Pancreas (tissue), 10 donors: Measurements from ENCODE around the gene SPDYE6. TPM values are rescaled to one million over a fixed set of nuclear protein-coding genes. Genes with fewer than 3 reads are reported as not detected.
A peak's percentile ranks its signal among the peaks of the same experiment; 100 is the strongest.
"Not testable (repeated sequence)": the region's sequence is repeated elsewhere in the genome, so short reads cannot be mapped to it uniquely, and the experiment has no call there.

Experiments
- ATAC-seq, 4 donors: fragments of 200-7000 bp; cut with Tn5 transposase; one replicate each; pipeline versions ENCODE4 v1.8.0 to v1.9.1; 2020; ENCODE audit warnings: mild to moderate bottlenecking in 4 of 4, moderate library complexity in 4 of 4
- DNase-seq, 6 donors: peaks; one replicate each; pipeline ENCODE4 v3.0.0-alpha.2; 2020
- FAIRE-seq: peaks from 2 replicates; lab custom pipeline; 2012; peaks lifted over from hg19 to GRCh38; lab: Jason Lieb, UNC
- H3K27ac ChIP-seq, 4 donors: fragments of 200-600 bp; sonication (generic); 1 replicate in 3 of 4; 2 replicates in 1 of 4; pipeline versions ENCODE4 v1.5.0 to v1.8.0; 2020
- H3K27me3 ChIP-seq, 4 donors: fragments of 200-600 bp; one replicate each; pipeline ENCODE4 v1.8.0; 2021
- H3K36me3 ChIP-seq, 3 donors: fragments of 200-600 bp; sonication (generic) in 1 of 3; one replicate each; pipeline versions ENCODE4 v1.5.0 to v1.8.0; 2020 to 2021
- H3K4me1 ChIP-seq, 3 donors: fragments of 200-600 bp; one replicate each; pipeline ENCODE4 v1.8.0; 2021
- H3K4me3 ChIP-seq, 4 donors: fragments of 200-600 bp; sonication (generic) in 2 of 4; one replicate each; pipeline versions ENCODE4 v1.5.0 to v1.8.0; 2020 to 2021
- H3K9me3 ChIP-seq, 4 donors: fragments of 200-600 bp; one replicate each; pipeline ENCODE4 v1.8.0; 2021
- WGBS, 2 donors: extraction: QIAGEN DNeasy Blood & Tissue Kit; methylation state at CpG; one replicate each; pipeline ENCODE4 v1.1.7; 2013; 5-methylcytosine and 5-hydroxymethylcytosine counted together
- intact Hi-C, 3 donors: fragments of 100-400 bp; cut with DNase I; formaldehyde crosslinking; loops; one replicate each; pipeline versions ENCODE4 v1.11.1 to v1.14.2; 2022
- polyA plus RNA-seq, 2 donors: library from polyadenylated mRNA; stranded (reverse); fragments of 200-250 nt; gene quantifications; one replicate each; pipeline ENCODE4 v1.2.3, GENCODE V29; 2013
- total RNA-seq, 6 donors: library from RNA; stranded (reverse); fragmentation: NEBNext Ultra II Directional in 4 of 6; extraction: Animal tissue kit (Norgen Biotek cat#: 25700) in 4 of 6; gene quantifications; one replicate each; pipeline versions ENCODE4 v1.2.1 to v1.2.4, GENCODE V29; 2021 to 2023
- TF ChIP-seq, protein P1 (sequence below), 4 donors: fragments of 200-600 bp; sonication (generic) in 3 of 4; IDR thresholded peaks; one replicate each; pipeline versions ENCODE4 v1.5.0 to v1.8.0; 2021; ENCODE audit warnings: antibody characterized with exemption in 4 of 4
- donor health status: healthy with polysubstance abuse.
- donor health status: DM: no; HTN: no; CAD: no; lungs with moderate emphysema.
- donor health status: DM: no; HTN: no; CAD: no.
- donor health status: control.
- donor health status: control.
- donor health status: Bipolar disorder and iron deficiency.
- donor health status: DM: yes; HTN: yes; CAD: no.
- donor health status: DM: no; HTN: no; CAD: no.
- donor health status: DM: no; HTN: no; CAD: no.
- donor health status: DM: yes; HTN: yes; CAD: no.

SPDYE6 gene
- total and polyA plus RNA-seq, 8 donors, result not detected

DNA sequence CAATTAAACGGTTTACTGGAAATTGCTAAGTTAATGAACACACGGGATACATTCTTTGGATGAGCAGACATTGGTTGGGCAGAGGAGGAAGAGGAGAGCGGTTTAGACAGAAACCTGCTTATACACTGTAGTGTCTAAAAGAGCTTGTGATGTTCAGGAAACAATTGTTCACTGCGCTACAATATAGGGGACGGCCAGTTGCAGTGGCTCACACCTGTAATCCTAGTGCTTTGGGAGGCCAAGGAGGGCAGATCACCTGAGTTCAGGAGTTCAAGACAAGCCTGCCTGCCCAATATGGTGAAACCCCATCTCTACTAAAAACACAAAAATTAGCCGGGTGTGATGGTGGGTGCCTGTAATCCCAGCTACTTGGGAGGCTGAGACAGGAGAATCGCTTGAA is 20.7 kb downstream of the SPDYE6 start:
- H3K27me3 ChIP-seq, H3K9me3 ChIP-seq, H3K36me3 ChIP-seq, intact Hi-C loops, FAIRE-seq, H3K27ac ChIP-seq, H3K4me3 ChIP-seq, ATAC-seq, DNase-seq, H3K4me1 ChIP-seq: not testable (repeated sequence)
- 76% methylated on average over 7 of the region's 7 CpGs for WGBS, 2 donors

GRCh38 chr7:102330666-102331460 is 25.4 kb downstream of the SPDYE6 start:
- intact Hi-C loops, FAIRE-seq: not testable (repeated sequence)

DNA sequence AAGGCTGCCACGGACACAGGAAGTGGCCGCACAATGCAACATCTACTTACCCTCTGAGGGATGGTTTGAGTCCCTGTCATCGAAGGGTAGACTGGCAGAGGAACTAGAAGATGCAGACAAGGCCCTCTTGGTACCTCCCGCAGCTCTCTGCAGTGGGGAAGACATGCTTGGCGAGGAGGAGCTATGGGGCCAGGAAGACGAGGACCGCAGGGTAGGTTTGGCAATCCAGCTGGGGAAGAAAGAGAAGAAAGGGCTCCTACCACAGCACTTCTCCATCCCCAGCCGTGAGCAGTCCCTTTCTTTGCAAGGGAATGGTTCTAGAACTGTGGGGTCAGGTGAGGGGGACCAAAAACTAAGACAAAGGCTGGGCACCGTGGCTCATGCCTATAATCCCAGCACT is 26.9 kb downstream of the SPDYE6 start:
- ATAC-seq, FAIRE-seq, H3K27ac ChIP-seq, intact Hi-C loops, H3K4me1 ChIP-seq, H3K27me3 ChIP-seq, DNase-seq, H3K9me3 ChIP-seq, H3K4me3 ChIP-seq, H3K36me3 ChIP-seq: not testable (repeated sequence)
- WGBS, 2 donors, result 68 to 73% methylated on average over 9 of the region's 9 CpGs

More at GRCh38 chr7:102330666-102331460, 25.4 kb downstream of the SPDYE6 start:
- H3K4me1 ChIP-seq, H3K4me3 ChIP-seq, ATAC-seq, H3K36me3 ChIP-seq, DNase-seq, H3K27me3 ChIP-seq, H3K27ac ChIP-seq, H3K9me3 ChIP-seq: not testable (repeated sequence)
- WGBS, 2 donors, result 73 to 79% methylated on average over 8 of the region's 8 CpGs

GRCh38 chr7:102328863-102329262 is 27.4 kb downstream of the SPDYE6 start:
- H3K4me1 ChIP-seq, ATAC-seq, H3K36me3 ChIP-seq, H3K27ac ChIP-seq, H3K9me3 ChIP-seq, DNase-seq, intact Hi-C loops, FAIRE-seq, H3K27me3 ChIP-seq, H3K4me3 ChIP-seq: not testable (repeated sequence)
- 48 to 55% methylated on average over 4 of the region's 5 CpGs for WGBS, 2 donors

- WGBS, 2 donors, result 44 to 58% methylated on average over 6 of the region's 6 CpGs
- H3K4me1 ChIP-seq, FAIRE-seq, H3K36me3 ChIP-seq, H3K4me3 ChIP-seq, ATAC-seq, H3K27ac ChIP-seq, H3K27me3 ChIP-seq, DNase-seq, intact Hi-C loops, H3K9me3 ChIP-seq: not testable (repeated sequence)
These were observed 29.1 kb downstream of the SPDYE6 start for GRCh38 chr7:102327183-102327582.

DNA sequence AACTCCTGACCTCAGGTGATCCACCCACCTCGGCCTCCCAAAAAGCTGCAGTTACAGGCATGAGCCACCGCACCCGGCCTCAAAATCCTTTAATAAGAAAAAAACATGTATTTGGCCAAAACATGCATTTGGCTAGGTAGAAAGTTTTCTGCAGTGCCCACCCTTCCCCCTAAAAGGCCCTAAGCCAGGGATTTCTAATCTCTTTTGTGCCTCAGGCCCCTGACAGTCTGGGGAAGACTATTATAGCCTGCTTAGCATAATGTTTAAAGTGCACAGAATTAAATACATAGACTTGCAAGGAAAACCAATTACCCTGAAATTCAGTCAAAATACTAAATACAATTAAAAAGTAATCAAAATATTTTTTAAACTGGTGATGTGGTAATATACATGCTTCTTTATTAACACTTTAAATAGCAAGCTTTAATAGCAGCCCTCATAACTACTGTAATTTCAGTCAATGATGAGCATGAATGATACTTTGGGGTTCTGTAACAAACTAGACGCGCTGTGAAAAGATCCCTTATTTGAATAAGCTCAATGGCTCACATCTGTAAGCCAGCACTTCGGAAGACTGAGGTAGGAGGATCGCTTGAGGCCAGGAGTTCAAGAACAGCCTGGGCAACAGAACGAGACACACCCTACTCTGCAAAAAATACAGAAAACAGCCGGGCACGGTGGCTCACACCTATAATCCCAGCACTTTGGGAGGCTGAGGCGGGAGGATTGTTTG is 29.9 kb downstream of the SPDYE6 start:
- no peak for DNase-seq
- H3K27ac ChIP-seq, result no peak overlapping the region
- TF ChIP-seq, protein P1, sequence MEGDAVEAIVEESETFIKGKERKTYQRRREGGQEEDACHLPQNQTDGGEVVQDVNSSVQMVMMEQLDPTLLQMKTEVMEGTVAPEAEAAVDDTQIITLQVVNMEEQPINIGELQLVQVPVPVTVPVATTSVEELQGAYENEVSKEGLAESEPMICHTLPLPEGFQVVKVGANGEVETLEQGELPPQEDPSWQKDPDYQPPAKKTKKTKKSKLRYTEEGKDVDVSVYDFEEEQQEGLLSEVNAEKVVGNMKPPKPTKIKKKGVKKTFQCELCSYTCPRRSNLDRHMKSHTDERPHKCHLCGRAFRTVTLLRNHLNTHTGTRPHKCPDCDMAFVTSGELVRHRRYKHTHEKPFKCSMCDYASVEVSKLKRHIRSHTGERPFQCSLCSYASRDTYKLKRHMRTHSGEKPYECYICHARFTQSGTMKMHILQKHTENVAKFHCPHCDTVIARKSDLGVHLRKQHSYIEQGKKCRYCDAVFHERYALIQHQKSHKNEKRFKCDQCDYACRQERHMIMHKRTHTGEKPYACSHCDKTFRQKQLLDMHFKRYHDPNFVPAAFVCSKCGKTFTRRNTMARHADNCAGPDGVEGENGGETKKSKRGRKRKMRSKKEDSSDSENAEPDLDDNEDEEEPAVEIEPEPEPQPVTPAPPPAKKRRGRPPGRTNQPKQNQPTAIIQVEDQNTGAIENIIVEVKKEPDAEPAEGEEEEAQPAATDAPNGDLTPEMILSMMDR (IDR thresholded peaks at IDR 0.05), result no peak
- ATAC-seq, result no peak
- no peak overlapping the region for H3K4me3 ChIP-seq
- no peak for FAIRE-seq
- no peaks in the 10 kb centered on the region for H3K27me3 ChIP-seq
- 83 to 84% methylated on average over 11 of the region's 11 CpGs for WGBS, 2 donors
- H3K36me3 ChIP-seq, result no peaks in the 10 kb centered on the region
- intact Hi-C loops, result no loop called here
- no peaks in the 10 kb centered on the region for H3K4me1 ChIP-seq
- H3K9me3 ChIP-seq, result no peaks in the 10 kb centered on the region

DNA sequence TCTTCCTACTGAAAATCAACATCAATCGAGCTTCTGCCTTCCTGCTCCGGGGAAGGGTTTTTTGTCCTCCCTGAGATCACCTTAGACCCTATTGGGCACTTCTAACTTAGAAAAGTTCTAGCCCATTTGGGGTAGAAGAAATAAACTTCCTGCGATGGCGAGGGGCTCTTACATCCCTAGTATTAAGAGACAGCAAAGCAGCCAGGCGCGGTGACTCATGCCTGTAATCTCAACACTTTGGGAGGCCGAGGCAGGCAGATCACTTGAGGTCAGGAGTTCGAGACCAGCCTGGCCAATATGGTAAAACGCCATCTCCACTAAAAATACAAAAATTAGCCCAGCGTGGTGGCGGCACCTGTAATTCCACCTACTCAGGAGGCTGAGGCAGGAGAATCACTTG is 31.1 kb downstream of the SPDYE6 start:
- H3K27ac ChIP-seq, DNase-seq, H3K4me1 ChIP-seq, ATAC-seq, H3K27me3 ChIP-seq, intact Hi-C loops, H3K4me3 ChIP-seq, FAIRE-seq, H3K36me3 ChIP-seq, H3K9me3 ChIP-seq: not testable (repeated sequence)
- 83 to 89% methylated on average over 11 of the region's 11 CpGs for WGBS, 2 donors

GRCh38 chr7:102323914-102324195 is 32.4 kb downstream of the SPDYE6 start:
- Histone ChIP-seq H3K36me3 (no peaks in the 10 kb centered on the region), H3K9me3 (no peaks in the 10 kb centered on the region), H3K27ac (no peak overlapping the region), H3K4me3 (no peak overlapping the region), H3K27me3 (no peaks in the 10 kb centered on the region), H3K4me1 (no peaks in the 10 kb centered on the region)
- 63 to 77% methylated on average over 5 of the region's 5 CpGs for WGBS, 2 donors
- TF ChIP-seq, protein P1 (IDR thresholded peaks at IDR 0.05), result no peak
- ATAC-seq (no peak), FAIRE-seq (no peak), DNase-seq (peak in 1 of 6 donors; percentile 19)
- intact Hi-C loops, result no loop called here
